Ectodermal cell (in vitro differentiated cells): Measurements from ENCODE around the gene ACTN1.

Source experiments
- H3K27ac ChIP-seq: 2 replicates; pipeline ENCODE4 v1.7.0; 2013; ENCODE audit warnings: mild to moderate bottlenecking, low read depth, low read length; ENCODE audit not compliant: insufficient read depth, poor library complexity, severe bottlenecking
- H3K27me3 ChIP-seq: 2 replicates; pipeline ENCODE4 v1.7.0; 2013; ENCODE audit warnings: mild to moderate bottlenecking, low read length; ENCODE audit not compliant: insufficient read depth, control insufficient read depth, poor library complexity, severe bottlenecking
- H3K36me3 ChIP-seq: one replicate; pipeline ENCODE4 v1.7.0; 2013; ENCODE audit warnings: low read length; ENCODE audit not compliant: control insufficient read depth, insufficient read depth
- H3K4me1 ChIP-seq: one replicate; pipeline ENCODE4 v1.7.0; 2013; ENCODE audit warnings: low read length; ENCODE audit not compliant: control insufficient read depth, insufficient read depth
- H3K4me3 ChIP-seq: 2 replicates; pipeline ENCODE4 v1.7.0; 2013; ENCODE audit warnings: low read depth, low read length, control low read depth; ENCODE audit not compliant: insufficient read depth
- H3K9me3 ChIP-seq: 2 replicates; pipeline ENCODE4 v1.7.0; 2013; ENCODE audit warnings: mild to moderate bottlenecking, low read length, moderate library complexity; ENCODE audit not compliant: control insufficient read depth
- WGBS, 2 experiments: methylation state at CpG; one replicate each; pipeline ENCODE4 v1.1.7; 2013; ENCODE audit warnings: missing lambda C conversion rate in 2 of 2; 5-methylcytosine and 5-hydroxymethylcytosine counted together

ACTN1 gene

DNA sequence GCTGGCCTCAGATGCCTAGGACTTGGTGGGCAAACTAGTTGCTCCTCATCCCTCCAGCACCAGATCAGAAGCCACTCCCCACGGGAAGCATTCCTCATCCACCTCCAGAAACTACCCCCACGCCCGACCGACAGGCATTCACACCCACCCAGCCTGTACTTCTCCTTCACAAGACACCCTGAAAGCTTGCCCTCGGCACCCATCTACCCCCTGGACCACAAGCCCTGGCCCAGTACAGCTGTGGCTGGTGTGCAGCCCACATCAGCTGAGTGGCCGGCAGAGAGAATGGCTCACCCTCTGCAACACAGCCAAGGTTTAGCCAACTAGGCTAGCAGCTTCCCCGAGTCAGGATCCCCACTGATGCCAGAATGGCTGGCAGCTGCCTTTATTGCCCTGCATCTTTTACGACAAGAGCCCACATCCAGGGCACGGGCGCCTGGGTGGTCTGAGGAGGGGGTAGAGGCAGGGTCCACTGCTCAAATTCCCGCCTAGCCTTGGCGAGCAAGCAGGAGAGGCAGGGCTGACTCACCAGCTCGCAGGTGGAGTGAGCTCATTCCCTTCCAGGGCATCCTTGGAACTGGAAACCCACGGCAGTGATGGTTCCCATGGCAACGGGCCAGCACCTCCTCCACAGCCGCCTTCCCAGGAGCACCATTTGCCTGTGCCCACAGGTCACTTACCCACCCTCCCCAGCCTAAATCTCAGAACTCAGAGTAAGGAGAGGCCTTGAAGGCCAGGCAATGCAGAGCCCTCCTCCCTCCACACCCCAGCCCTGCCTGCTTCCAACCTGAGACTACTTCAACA lies 17.1 kb downstream of the ACTN1 start:
- H3K36me3 ChIP-seq: no peaks in the 10 kb centered on the region
- no peaks in the 10 kb centered on the region for H3K27me3 ChIP-seq
- 77 to 81% methylated on average over 16 of the region's 16 CpGs for WGBS, 2 experiments
- H3K27ac ChIP-seq: no peak overlapping the region
- no peak overlapping the region for H3K4me3 ChIP-seq
- H3K9me3 ChIP-seq: no peaks in the 10 kb centered on the region
- H3K4me1 ChIP-seq: peaks cover 23% of the 10 kb centered on the region

DNA sequence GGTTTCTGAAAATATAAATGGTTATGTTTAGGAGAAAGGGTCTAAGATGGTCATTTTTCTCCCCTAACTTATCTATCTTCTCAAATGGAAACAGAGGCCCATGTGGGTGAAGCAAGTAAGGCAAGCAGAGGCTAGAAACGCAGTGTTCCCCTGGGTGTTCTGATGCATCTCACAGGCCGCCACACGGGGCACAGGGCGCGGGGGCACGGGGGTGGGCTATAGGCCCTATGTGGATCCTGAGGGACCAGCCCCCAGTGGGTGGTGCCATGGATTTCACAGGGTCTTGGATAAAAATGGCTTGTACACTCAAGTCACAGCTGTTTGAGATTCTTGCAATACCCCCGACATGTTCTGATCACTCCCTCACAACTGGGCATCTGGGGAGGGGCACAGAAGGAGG lies 17.7 kb downstream of the ACTN1 start:
- no peak overlapping the region for H3K27ac ChIP-seq
- no peaks in the 10 kb centered on the region for H3K27me3 ChIP-seq
- peaks cover 23% of the 10 kb centered on the region for H3K4me1 ChIP-seq
- H3K9me3 ChIP-seq: no peaks in the 10 kb centered on the region
- H3K4me3 ChIP-seq: no peak overlapping the region
- H3K36me3 ChIP-seq: no peaks in the 10 kb centered on the region
- 93% methylated on average over 7 of the region's 7 CpGs for WGBS, 2 experiments

DNA sequence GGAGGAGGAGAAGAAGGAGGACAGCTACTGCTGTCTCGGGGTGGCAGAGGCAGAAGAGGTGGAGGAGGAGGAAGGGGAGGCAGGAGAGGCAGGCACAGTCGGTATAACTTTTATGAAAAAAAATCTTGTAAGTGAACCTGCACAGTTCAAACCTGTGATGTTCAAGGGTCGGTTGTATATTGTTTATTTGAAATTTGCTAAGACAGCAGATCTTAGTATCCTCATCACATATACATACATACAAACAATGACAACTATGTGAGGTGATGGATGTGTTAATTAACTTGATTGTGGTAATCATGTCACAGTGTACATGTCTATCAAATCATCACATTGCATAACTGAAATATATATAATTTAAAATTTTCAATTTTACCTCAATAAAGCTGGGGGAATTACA lies 19.0 kb downstream of the ACTN1 start:
- H3K4me1 ChIP-seq: peaks cover 32% of the 10 kb centered on the region
- no peaks in the 10 kb centered on the region for H3K27me3 ChIP-seq
- no peaks in the 10 kb centered on the region for H3K9me3 ChIP-seq
- H3K27ac ChIP-seq: no peak overlapping the region
- H3K4me3 ChIP-seq: no peak overlapping the region
- no peaks in the 10 kb centered on the region for H3K36me3 ChIP-seq
- WGBS, 2 experiments: 92 to 93% methylated on average over 2 to 3 of the region's 3 CpGs

DNA sequence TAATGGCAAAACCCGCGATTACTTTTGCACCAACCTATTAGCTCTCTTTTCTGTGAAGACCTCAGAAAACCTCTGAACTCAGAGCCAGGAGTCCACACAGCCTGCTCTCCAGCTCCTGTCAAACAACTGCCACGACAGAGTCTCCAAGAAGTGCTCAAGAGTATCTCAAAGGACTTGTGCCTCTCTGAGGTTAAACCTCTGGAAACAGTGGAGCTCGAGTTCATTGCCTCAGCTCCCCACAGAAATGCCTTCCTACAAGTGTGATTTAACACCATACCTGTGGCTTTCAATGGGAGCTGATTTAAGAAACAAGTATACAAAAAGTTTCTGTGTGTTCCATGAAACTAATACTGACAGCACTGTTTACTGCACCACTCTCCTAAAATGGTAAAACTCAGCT lies 20.1 kb downstream of the ACTN1 start:
- Histone ChIP-seq H3K9me3 (no peaks in the 10 kb centered on the region), H3K4me1 (peaks cover 25% of the 10 kb centered on the region), H3K27me3 (no peaks in the 10 kb centered on the region), H3K4me3 (no peak overlapping the region), H3K27ac (no peak overlapping the region), H3K36me3 (no peaks in the 10 kb centered on the region)
- 81 to 89% methylated on average over 4 of the region's 4 CpGs for WGBS, 2 experiments

DNA sequence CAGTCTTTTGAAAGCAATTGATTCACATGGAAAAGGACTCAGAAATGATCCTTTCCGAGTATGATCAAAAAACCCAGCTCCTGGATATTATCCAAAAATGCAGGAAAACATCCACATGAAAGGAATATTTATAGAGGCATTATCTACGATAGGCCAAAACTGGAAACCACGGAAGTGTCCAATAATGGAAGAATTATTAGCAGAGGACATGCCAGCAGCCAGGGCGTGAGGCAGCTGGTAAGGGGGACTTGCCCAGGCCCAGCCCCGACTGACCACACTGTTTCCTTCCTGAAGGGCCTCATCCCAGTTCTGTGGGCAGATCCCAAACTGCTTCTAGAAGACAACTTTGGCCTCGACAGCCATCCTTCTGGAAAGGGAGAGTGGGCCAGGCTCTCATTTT lies 20.5 kb downstream of the ACTN1 start:
- Histone ChIP-seq H3K9me3 (no peaks in the 10 kb centered on the region), H3K4me3 (no peak overlapping the region), H3K27me3 (no peaks in the 10 kb centered on the region), H3K36me3 (no peaks in the 10 kb centered on the region), H3K4me1 (peaks cover 24% of the 10 kb centered on the region), H3K27ac (no peak overlapping the region)
- WGBS, 2 experiments: 95 to 96% methylated on average over 6 of the region's 6 CpGs

DNA sequence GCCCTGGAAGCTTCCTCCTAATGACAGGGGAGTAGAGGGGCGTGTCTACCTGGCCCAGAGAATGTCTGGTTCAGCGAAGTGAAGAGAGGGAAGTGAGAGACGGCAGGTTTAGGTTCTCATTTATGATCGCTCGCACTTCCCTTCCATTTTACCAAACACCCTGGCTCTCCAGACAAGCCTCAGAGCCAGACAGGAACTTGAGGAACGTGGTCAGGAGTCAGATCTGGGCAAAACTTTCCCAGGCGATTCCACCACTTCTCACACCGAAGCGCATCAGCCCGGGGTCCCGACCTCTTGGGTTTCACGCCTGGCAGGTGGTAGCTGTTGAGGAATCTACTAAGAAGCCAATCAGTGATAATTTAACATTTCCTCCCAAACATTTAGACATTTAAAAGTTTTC lies 21.3 kb downstream of the ACTN1 start:
- 93 to 97% methylated on average over 12 of the region's 12 CpGs for WGBS, 2 experiments
- no peak overlapping the region for H3K4me3 ChIP-seq
- H3K4me1 ChIP-seq: peaks cover 27% of the 10 kb centered on the region
- H3K36me3 ChIP-seq: no peaks in the 10 kb centered on the region
- H3K9me3 ChIP-seq: no peaks in the 10 kb centered on the region
- no peaks in the 10 kb centered on the region for H3K27me3 ChIP-seq
- no peak overlapping the region for H3K27ac ChIP-seq

DNA sequence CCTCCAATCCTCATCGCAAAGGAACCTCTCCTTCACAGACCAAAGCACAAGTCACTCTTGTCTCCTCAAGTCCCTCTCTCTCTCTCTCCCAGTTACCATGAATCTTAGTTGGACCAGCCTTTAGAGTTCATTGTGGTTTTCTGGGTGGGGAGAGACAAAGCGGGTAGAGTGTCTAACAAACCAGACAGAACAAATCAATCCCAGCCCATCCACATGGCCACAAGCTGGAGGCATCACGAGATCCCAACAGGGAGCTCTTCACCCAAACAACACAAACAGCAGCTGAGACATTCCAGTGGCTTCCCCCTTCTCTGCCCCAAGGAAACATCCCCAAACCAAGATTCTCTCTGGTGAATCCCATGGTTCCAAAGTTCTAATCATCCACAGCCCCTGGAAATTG lies 22.4 kb downstream of the ACTN1 start:
- H3K27ac ChIP-seq: no peak overlapping the region

DNA sequence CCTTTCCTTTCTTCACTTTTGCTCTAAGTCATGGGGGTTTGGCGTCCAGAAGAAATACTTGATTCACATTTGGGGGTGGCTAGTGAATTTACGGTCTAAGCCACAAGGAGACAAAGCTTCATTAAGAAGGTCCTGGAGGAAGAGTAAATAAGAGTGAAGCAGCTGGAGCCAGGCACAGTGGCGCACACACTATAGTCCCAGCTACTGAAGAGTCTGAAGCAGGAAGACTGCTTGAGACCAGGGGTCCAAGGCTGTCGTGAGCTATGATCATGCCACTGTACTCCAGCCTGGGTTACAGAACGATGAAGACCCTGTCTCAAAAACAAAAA lies 23.3 kb downstream of the ACTN1 start:
- Histone ChIP-seq H3K4me1 (peaks cover 26% of the 10 kb centered on the region), H3K36me3 (no peaks in the 10 kb centered on the region), H3K27ac (peak overlapping the region; percentile 26), H3K27me3 (no peaks in the 10 kb centered on the region), H3K4me3 (no peak overlapping the region), H3K9me3 (no peaks in the 10 kb centered on the region)
- 82 to 86% methylated on average over 5 of the region's 5 CpGs for WGBS, 2 experiments

More for the DNA sequence above, 22.4 kb downstream of the ACTN1 start:
- H3K4me3 ChIP-seq: no peak overlapping the region
- peaks cover 26% of the 10 kb centered on the region for H3K4me1 ChIP-seq
- no peaks in the 10 kb centered on the region for H3K36me3 ChIP-seq
- H3K27me3 ChIP-seq: no peaks in the 10 kb centered on the region
- H3K9me3 ChIP-seq: no peaks in the 10 kb centered on the region
- WGBS, 2 experiments: 91 to 96% methylated on average over 3 of the region's 3 CpGs

DNA sequence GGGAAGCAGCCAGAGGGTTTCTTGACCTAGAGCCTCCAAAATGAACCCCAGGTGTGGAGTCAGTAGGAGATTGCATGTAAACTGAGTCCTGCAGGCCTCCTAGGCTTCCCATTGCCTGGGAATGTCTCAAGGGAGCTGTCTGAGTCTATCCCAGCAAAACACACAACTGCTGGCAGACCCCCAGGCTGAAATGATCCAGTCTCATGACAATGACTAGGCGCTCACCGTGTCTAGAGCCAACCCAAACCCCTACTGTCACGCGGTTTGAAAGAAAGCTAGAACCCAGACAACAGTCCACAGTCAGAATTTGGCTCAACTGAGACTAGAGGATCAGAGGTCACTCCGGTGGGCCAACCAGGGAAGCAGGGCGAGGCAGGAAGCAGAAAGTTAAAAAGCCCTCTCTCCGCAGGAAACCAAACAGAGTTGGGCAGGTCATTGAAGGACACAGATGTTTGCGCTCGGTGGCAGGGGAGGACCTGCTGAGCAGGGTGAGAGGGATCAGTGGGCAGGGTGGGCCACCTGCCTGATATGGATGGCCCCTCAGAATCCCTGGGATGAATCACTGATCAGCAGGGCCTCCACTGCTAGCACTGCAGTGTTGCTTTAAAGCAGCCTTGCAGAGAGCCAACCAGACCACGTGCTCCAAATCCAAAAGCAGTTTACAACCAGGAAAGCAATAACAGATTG lies 23.8 kb downstream of the ACTN1 start:
- H3K27me3 ChIP-seq: no peaks in the 10 kb centered on the region
- peaks cover 26% of the 10 kb centered on the region for H3K4me1 ChIP-seq
- no peaks in the 10 kb centered on the region for H3K9me3 ChIP-seq
- H3K36me3 ChIP-seq: no peaks in the 10 kb centered on the region
- H3K27ac ChIP-seq: peak overlapping the region; percentile 26
- H3K4me3 ChIP-seq: no peak overlapping the region
- WGBS, 2 experiments: 81 to 86% methylated on average over 10 of the region's 10 CpGs

DNA sequence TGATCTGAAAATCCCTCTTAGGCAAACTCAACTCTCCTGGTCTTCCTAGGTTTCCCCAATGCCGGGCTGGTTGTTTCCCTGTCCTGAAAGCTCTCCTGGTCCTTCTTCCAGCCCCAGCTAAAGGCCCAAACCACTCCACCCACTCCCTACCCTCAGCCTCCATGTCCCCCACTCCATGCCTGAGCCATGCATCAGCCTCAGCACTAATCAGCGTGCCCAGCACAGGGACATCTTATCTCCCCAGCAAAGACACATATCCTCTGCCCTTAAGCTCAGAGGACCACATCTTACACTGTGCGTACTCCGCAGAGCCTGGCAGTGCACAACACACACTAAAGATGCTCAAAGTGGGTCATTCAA lies 25.9 kb downstream of the ACTN1 start:
- Histone ChIP-seq H3K36me3 (no peaks in the 10 kb centered on the region), H3K9me3 (no peaks in the 10 kb centered on the region), H3K4me1 (peaks cover 23% of the 10 kb centered on the region), H3K27me3 (no peaks in the 10 kb centered on the region), H3K27ac (no peak overlapping the region), H3K4me3 (no peak overlapping the region)
- WGBS, 2 experiments: 90 to 92% methylated on average over 4 of the region's 4 CpGs
